ENCODE results near the gene MAGI2.

Gene MAGI2

DNA sequence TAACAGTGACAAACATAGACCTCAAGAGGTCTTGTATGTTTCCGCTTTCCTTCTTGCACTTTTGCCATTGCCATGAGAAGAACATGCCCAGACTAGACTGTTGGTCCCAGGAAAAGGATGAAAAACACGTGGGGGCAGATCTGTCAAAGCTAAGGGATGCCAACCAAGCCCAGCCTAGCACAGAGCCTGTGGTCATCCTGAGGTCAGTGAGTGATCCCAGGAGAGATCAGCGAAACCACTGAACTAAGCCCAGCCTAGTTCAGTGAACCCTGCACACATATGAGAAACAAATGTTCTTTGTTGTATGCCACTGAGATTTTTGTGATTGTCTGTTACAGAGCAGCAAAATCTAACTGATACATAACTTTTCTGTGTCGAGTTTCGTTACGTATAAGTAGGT, 718.8 kb downstream of the MAGI2 start:
- no peak for DNase-seq (ENCODE audit: low read depth in 2 of 2)

- no peak for DNase-seq (ENCODE audit: low read depth in 2 of 2)
Measured at GRCh38 chr7:78720066-78720465, 733.4 kb downstream of the MAGI2 start.

DNA sequence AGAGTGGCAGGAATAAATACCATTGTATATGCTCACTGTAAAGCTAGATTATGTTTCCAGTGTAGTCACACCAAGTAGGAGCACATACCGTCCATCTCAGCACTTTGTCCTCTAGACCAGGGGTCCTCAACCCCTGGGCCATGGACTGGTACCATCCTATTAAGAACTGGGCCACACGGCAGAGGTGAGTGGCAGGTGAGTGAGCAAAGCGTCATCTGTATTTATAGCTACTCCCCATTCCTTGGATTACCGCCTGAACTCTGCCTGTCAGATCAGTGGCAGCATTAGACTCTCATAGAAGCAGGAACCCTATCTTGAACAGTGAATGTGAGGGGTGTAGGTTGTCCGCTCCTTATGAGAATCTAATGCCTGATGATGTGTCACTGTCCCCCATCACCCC, 735.3 kb downstream of the MAGI2 start:
- DNase-seq (ENCODE audit: low read depth in 2 of 2), result no peak

DNA sequence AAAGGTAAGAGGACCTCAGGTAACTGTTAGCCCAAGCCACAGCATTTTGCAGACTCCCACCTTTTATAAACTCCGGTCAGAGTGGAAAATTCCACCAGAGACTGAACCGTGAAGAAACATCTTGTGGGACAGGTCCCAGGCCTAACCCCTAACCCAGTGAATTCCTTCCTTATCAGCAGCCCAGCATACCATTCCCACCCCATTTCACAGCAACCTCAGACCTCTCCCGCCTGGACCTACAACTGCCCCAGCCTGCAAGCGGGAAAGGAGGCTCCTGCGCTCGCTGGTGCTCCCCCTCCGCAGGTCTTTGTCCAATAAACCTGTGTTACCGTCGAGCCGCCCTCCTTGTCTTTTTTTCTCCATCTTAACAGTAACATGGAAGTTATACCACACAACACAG, 736.6 kb downstream of the MAGI2 start:
- DNase-seq (ENCODE audit: low read depth in 2 of 2), result no peak

- no peak for DNase-seq (ENCODE audit: low read depth in 2 of 2)
Measured at GRCh38 chr7:78714356-78714755, 739.1 kb downstream of the MAGI2 start.

GRCh38 chr7:78712111-78712510, 741.4 kb downstream of the MAGI2 start:
- DNase-seq (ENCODE audit: low read depth in 2 of 2), result no peak

GRCh38 chr7:78709658-78710057, 743.8 kb downstream of the MAGI2 start:
- DNase-seq (ENCODE audit: low read depth in 2 of 2), result no peak

DNA sequence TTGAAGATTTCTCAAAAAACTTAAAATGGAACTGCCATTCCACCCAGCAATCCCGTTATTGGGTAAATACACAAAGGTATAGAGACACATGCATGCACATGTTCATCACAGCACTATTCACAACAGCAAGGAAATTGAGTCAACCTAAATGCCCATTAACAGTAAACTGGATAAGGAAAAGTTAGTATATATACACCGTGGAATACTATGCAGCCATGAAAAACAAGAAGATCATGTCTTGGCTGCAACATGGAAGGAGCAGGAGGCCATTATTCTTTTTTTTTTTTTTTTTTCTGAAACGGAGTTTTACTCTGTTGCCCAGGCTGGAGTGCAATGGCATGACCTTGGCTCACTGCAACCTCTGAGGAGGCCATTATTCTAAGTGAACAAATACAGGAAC, 749.0 kb downstream of the MAGI2 start:
- DNase-seq (ENCODE audit: low read depth in 2 of 2), result no peak

GRCh38 chr7:78703391-78703790, 750.1 kb downstream of the MAGI2 start:
- DNase-seq (ENCODE audit: low read depth in 2 of 2), result no peak

GRCh38 chr7:78702770-78703169, 750.7 kb downstream of the MAGI2 start:
- no peak for DNase-seq (ENCODE audit: low read depth in 2 of 2)

GRCh38 chr7:78695826-78696225, 757.6 kb downstream of the MAGI2 start:
- no peak for DNase-seq (ENCODE audit: low read depth in 2 of 2)

DNA sequence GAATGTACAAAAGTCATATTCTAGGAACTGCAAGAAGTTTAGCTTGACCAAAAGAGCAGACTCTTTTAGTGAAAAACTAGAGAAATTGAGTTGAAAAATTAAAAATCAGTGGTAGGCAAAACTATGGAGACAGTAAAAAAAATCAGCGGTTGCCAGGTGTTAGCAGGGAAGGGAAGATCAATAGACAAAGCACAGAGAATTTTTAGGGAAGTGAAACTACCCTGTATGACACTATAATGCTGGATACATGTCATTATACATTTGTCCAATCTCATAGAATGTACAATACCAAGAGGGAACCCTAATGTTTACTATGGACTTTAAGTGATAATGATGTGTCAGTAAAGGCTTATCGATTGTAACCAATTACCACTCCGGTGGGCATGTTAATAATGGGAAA, 761.9 kb downstream of the MAGI2 start:
- no peak for DNase-seq (ENCODE audit: low read depth in 2 of 2)

- no peak for DNase-seq (ENCODE audit: low read depth in 2 of 2)
Measured at GRCh38 chr7:78690174-78690573, 763.3 kb downstream of the MAGI2 start.

DNA sequence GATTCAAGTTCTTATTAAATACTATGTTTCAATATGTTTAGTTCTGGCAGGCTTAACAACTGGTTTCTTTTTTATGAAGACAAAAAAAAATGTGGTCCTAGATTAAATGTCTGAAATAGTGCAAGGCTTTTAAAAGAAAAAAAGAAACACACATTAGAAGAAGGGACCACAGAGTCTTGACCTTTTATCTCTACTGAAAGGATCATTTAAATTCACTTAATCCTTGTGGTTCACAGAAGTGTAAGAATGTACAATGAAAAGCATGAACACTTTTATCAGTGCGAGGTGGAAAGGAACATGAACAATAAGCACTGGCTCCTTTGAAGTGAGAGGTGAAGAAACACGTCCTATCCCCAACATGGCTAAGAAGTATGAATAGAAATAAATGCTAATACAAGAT, 765.1 kb downstream of the MAGI2 start:
- DNase-seq (ENCODE audit: low read depth in 2 of 2), result no peak

DNA sequence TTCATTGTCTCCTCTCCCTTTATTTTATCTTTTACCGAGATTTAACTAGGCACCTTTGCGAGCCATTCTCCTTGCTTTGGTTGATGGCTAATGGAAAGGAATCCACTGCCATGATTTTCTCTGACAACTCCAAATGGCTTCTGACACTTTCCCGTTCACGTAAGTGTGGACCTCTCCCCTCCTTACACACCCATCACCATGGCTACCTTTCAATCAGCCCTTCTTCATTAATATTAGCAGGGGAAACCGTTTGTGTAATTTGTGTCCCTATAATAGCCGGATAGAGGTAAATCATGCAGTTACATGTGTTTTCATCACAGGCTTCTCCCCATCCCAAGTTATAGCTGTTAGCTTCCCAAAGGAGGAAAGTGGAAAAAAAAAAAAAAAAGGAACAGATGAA, 767.3 kb downstream of the MAGI2 start:
- no peak for DNase-seq (ENCODE audit: low read depth in 2 of 2)

GRCh38 chr7:78684201-78684600, 769.3 kb downstream of the MAGI2 start:
- DNase-seq (ENCODE audit: low read depth in 2 of 2), result no peak

DNA sequence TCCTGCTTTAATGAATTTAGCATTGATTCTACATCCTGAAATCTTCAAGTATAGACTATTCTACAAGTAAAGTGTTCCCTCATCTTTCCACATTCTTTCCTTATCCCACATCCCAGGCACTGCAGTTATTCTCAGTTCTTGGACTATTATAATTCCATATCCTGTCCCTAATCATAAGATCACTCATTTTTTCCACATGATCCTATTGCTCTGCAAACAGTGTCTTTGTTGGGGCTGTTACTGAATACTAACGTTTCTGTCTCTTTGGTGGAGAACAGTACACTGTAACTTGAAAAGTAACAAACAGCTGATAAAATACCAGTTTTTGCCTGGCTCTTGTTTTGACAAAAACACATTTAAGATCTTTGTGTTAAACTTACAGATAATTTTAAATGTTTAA, 769.9 kb downstream of the MAGI2 start:
- DNase-seq (ENCODE audit: low read depth in 2 of 2), result no peak

GRCh38 chr7:78679112-78679876, 774.2 kb downstream of the MAGI2 start:
- no peak for DNase-seq (ENCODE audit: low read depth in 2 of 2)

- no peak for DNase-seq (ENCODE audit: low read depth in 2 of 2)
Measured at GRCh38 chr7:78677391-78677790, 776.1 kb downstream of the MAGI2 start.

GRCh38 chr7:78675511-78675910, 778.0 kb downstream of the MAGI2 start:
- DNase-seq (ENCODE audit: low read depth in 2 of 2), result no peak

- no peak for DNase-seq (ENCODE audit: low read depth in 2 of 2)
Measured at GRCh38 chr7:78673272-78673671, 780.2 kb downstream of the MAGI2 start.

- DNase-seq (ENCODE audit: low read depth in 2 of 2), result no peak
Measured at GRCh38 chr7:78662939-78663338, 790.5 kb downstream of the MAGI2 start.

DNA sequence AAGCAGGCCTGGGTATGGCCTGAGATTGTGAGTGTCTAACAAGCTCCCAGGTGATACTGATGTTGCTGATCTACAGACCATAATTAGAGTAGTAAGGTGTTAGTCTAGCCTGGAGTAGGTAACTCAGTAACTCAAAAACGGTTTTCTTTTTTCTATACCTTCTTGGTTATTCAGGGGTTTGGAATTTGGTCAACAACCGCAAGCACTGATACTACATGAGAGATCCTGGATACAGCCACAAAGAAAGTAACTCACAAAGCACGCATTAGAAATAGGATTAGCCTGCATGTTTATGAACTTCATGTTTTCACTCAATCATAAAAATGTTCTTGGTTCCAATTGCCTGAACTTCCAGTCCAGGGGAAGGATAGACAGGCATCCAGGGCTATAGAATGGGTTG, 803.5 kb downstream of the MAGI2 start:
- DNase-seq (ENCODE audit: low read depth in 2 of 2), result no peak

DNA sequence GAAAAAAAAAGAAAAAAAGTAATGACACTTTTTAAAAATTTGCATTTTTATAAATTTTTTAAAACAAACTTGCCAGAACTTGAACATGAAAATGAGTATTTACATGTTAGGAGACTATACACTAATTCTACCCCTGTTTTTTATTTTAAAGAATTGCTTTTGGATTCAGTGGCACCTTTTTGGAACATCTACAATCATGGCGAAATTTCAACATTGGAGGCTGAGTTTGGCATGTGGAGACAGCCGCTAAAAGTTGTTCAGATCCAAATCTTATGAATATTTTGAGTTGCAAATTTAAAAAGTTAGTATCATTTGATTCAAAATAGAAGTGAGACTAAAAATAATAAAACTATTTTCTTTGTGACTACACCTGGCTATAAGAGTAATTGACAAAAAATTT, 804.2 kb downstream of the MAGI2 start:
- no peak for DNase-seq (ENCODE audit: low read depth in 2 of 2)

All from stimulated activated CD8-positive, alpha-beta memory T cell treated with anti-CD3 and anti-CD28 coated beads, Interleukin-2, amount 100 ng/mL, for 48 hours (primary cell).